GM12801 (cell line): Measurements from ENCODE around the gene COQ9.

Source experiments
- TF ChIP-seq, protein P1 (sequence below): IDR thresholded peaks from one replicate; pipeline ENCODE4 v1.5.1; 2011; ENCODE audit warnings: control low read depth; ENCODE audit not compliant: insufficient read length; ENCODE audit errors: extremely low read depth

The COQ9 gene

GRCh38 chr16:57501492-57501891 lies 54.2 kb downstream of the COQ9 start:
- TF ChIP-seq, protein P1, sequence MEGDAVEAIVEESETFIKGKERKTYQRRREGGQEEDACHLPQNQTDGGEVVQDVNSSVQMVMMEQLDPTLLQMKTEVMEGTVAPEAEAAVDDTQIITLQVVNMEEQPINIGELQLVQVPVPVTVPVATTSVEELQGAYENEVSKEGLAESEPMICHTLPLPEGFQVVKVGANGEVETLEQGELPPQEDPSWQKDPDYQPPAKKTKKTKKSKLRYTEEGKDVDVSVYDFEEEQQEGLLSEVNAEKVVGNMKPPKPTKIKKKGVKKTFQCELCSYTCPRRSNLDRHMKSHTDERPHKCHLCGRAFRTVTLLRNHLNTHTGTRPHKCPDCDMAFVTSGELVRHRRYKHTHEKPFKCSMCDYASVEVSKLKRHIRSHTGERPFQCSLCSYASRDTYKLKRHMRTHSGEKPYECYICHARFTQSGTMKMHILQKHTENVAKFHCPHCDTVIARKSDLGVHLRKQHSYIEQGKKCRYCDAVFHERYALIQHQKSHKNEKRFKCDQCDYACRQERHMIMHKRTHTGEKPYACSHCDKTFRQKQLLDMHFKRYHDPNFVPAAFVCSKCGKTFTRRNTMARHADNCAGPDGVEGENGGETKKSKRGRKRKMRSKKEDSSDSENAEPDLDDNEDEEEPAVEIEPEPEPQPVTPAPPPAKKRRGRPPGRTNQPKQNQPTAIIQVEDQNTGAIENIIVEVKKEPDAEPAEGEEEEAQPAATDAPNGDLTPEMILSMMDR, result no peak

GRCh38 chr16:57502048-57502775 lies 54.9 kb downstream of the COQ9 start:
- TF ChIP-seq, protein P1, result no peak

DNA sequence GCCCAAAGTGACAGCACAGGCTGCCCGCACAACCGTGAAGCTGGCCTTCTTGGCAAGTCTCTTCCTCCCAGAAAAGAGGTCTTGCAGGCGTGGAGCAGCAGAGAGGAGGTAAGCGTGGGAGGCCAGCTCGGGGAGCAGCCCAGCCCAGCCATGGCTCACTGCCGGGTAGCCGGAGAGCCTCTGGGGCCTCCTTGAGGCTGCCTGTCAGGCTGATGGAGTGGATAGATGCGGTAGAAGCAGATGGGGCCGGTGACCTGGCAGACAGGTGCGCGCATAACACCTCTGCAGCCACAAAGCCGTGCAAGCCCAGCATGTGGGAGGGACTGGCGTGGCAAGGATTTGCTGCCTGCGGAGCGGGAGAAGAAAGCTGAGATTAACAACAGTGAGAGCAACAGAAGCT lies 56.1 kb downstream of the COQ9 start:
- TF ChIP-seq, protein P1, result no peak

GRCh38 chr16:57504001-57504400 lies 56.7 kb downstream of the COQ9 start:
- TF ChIP-seq, protein P1, result no peak

GRCh38 chr16:57504491-57504890 lies 57.2 kb downstream of the COQ9 start:
- TF ChIP-seq, protein P1, result no peak

- TF ChIP-seq, protein P1, result no peak
Observed at GRCh38 chr16:57505169-57505568, 57.9 kb downstream of the COQ9 start.

DNA sequence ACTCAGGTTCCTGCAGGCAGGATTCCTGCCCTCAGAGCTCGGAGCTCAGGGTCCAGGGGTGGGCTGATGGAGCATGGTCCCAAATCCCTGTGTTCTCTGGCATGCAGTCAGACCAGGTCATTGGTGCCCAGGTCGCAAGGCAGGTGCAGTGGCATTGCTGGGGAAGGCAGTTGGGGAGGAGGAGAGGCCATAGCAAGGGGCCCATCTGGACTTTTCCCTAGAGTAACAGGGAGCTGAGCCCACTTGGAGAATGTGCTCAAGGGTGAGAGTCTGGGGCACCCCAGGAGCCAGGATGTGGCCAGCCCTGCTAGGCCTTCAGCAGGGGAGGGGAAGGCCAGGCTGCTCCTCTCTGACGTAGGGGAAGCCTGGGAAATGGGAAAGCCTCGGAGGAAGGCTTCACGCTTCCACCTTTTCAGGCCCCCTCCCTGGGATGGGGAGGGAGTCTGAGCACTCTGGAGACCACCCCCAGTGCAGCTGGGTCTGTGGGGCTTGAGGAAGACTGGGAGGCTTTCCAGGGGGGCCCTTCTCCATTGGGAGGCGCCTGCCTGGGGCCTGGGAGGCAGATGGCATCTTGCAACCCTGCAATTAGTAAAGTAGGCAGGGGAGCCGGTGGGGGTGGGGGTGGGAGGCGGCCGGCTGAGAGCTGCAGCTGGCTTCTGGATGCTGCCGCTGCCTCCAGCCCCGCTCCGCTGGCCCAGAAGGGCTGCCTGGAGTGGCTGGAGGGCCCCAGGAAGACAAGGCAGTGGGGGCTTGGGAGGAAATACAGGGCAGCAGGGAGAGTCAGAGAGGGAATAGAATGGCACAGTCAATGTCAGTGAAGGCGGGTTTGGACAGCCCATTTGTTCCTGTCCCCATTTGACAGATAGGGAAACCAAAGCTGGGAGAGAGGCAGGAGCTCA lies 60.1 kb downstream of the COQ9 start:
- TF ChIP-seq, protein P1, result no peak
